Peyer's patch (tissue), 4 donors: ENCODE measurements around the gene TMEM200B. TPM values are rescaled to one million over a fixed set of nuclear protein-coding genes. Genes with fewer than 3 reads are reported as not detected.
"Not testable (repeated sequence)": the region's sequence is repeated elsewhere in the genome, so short reads cannot be mapped to it uniquely, and the experiment has no call there.

Experiments
- DNase-seq, 3 donors: peaks; one replicate each; pipeline ENCODE4 v3.0.0-alpha.2; 2017 to 2019
- H3K27ac ChIP-seq, 4 donors: fragments of 200-600 bp; sonication (generic); one replicate each; pipeline ENCODE4 v1.5.1; 2016 to 2019
- H3K27me3 ChIP-seq, 2 donors: fragments of 200-600 bp; sonication (generic); one replicate each; pipeline ENCODE4 v1.5.1; 2019
- H3K36me3 ChIP-seq, 3 donors: fragments of 200-600 bp; sonication (generic); one replicate each; pipeline ENCODE4 v1.5.1; 2016 to 2019
- H3K4me1 ChIP-seq, 4 donors: fragments of 200-600 bp; sonication (generic); one replicate each; pipeline ENCODE4 v1.5.1; 2016 to 2019
- H3K4me3 ChIP-seq, 4 donors: fragments of 200-600 bp; sonication (generic); 1 replicate in 3 of 4; 2 replicates in 1 of 4; pipeline ENCODE4 v1.5.1; 2016 to 2019; ENCODE audit warnings: mild to moderate bottlenecking in 1 of 4
- H3K9me3 ChIP-seq, 4 donors: fragments of 200-600 bp; sonication (generic); one replicate each; pipeline ENCODE4 v1.5.1; 2016 to 2019; ENCODE audit warnings: mild to moderate bottlenecking in 1 of 4
- POLR2A ChIP-seq, 2 donors: fragments of 450-650 bp; IDR thresholded peaks; one replicate each; pipeline ENCODE4 v1.5.1; 2017; ENCODE audit warnings: antibody characterized with exemption in 2 of 2, mild to moderate bottlenecking in 2 of 2, moderate library complexity in 2 of 2
- total RNA-seq, 4 donors: library from RNA; depleted of rRNA; stranded (reverse); fragments of >200 nt; gene quantifications; one replicate each; pipeline ENCODE4 v1.1.0, GENCODE V29; 2016
- TF ChIP-seq, protein P1 (sequence below), 6 experiments: fragments of 450-650 bp in 4 of 6; fragments of 200-600 bp in 2 of 6; sonication (generic) in 1 of 6; IDR thresholded peaks; one replicate each; pipeline ENCODE4 v1.5.1; 2017 to 2019; ENCODE audit warnings: antibody characterized with exemption in 6 of 6, mild to moderate bottlenecking in 3 of 6, moderate library complexity in 1 of 6

Gene TMEM200B
- total RNA-seq, 4 donors from 2014 or later = 2.0 to 2.8 (median 2.3) TPM

DNA sequence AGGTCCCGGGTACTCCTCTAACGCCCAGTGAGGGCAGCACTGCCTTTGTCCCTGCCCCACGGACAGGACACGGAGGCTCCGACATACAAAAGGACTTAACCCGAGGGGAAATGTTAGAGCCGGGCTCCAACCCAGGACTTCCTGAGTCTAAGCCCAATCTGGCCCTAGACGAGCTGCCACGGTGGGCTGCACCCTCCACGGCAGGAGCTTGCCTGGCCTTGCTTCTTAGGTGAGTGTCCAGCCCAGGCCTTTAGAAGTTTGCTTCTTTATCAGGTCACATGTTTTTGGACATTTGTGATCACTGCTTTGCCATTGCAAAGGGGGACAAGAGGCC, 11.0 kb upstream of the TMEM200B start:
- DNase-seq = no peak
- Histone ChIP-seq H3K4me1 (no peaks in the 10 kb centered on the region), H3K36me3 (no peaks in the 10 kb centered on the region), H3K9me3 (no peaks in the 10 kb centered on the region), H3K4me3 (no peak overlapping the region), H3K27me3 (no peaks in the 10 kb centered on the region), H3K27ac (no peak overlapping the region)
- TF ChIP-seq, protein P1, sequence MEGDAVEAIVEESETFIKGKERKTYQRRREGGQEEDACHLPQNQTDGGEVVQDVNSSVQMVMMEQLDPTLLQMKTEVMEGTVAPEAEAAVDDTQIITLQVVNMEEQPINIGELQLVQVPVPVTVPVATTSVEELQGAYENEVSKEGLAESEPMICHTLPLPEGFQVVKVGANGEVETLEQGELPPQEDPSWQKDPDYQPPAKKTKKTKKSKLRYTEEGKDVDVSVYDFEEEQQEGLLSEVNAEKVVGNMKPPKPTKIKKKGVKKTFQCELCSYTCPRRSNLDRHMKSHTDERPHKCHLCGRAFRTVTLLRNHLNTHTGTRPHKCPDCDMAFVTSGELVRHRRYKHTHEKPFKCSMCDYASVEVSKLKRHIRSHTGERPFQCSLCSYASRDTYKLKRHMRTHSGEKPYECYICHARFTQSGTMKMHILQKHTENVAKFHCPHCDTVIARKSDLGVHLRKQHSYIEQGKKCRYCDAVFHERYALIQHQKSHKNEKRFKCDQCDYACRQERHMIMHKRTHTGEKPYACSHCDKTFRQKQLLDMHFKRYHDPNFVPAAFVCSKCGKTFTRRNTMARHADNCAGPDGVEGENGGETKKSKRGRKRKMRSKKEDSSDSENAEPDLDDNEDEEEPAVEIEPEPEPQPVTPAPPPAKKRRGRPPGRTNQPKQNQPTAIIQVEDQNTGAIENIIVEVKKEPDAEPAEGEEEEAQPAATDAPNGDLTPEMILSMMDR (IDR thresholded peaks at IDR 0.05) = no peak
- TF ChIP-seq POLR2A (IDR thresholded peaks at IDR 0.05) = no peak

DNA sequence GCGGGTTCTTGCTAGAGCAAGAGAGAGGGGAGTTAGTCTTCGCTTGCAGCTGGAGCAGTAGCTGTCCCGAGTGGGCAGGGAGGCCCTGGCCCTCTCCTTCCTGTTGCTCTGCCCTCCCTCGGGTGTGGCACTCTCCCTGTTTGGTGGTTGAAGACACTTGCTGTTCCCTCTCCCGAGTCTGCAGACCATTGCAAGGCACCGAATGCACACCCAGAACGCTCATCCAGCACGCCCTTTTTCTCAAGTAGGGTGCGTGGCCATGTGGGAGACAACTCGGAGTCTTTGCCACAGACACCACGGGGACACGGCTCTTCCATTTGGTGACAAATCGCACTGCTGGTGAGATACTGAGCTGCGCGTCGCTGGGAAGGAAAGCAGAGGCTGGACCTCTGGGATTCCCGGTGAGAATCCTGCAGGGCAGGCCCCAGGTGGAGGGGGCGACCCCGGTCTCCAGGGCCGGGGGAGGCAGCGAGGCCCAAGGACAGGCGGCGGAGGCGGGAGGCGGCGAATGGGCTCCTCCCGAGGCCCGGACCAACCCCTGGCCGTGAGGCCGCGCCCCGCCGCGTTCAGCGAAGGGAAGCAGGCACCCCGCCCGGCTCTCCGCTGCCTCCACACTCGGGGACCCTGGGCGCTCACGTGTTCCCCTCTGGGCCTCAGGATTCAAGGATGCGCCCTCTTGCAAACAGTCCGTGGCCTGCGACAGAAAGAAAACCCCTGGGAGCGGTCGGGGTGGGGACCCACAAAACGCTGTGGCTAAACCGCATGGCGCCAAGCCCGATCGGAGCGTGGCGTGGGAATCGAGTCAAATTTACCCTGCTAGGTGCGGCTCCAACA, 10.4 kb upstream of the TMEM200B start:
- Histone ChIP-seq H3K9me3 (no peaks in the 10 kb centered on the region), H3K27ac (no peak overlapping the region), H3K36me3 (no peaks in the 10 kb centered on the region), H3K4me3 (no peak overlapping the region), H3K4me1 (no peaks in the 10 kb centered on the region), H3K27me3 (no peaks in the 10 kb centered on the region)
- no peak for DNase-seq
- TF ChIP-seq, protein P1 (IDR thresholded peaks at IDR 0.05) = no peak
- TF ChIP-seq POLR2A (IDR thresholded peaks at IDR 0.05) = no peak

DNA sequence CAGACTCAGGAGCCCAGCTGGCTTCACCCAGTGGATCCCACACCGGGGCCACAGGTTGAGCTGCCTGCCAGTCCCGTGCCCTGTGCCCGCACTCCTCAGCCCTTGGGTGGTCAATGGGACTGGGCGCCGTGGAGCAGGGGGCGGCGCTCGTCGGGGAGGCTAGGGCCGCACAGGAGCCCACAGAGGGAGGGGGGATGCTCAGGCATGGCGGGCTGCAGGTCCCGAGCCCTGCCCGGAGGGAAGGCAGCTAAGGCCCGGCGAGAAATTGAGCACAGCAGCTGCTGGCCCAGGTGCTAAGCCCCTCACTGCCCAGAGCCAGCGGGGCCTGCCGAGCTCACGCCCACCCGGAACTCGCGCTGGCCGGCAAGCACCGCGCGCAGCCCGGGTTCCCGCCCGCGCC, 7.4 kb upstream of the TMEM200B start:
- not testable (repeated sequence) for H3K27ac ChIP-seq, H3K36me3 ChIP-seq, H3K9me3 ChIP-seq, H3K27me3 ChIP-seq, H3K4me3 ChIP-seq, DNase-seq, H3K4me1 ChIP-seq

DNA sequence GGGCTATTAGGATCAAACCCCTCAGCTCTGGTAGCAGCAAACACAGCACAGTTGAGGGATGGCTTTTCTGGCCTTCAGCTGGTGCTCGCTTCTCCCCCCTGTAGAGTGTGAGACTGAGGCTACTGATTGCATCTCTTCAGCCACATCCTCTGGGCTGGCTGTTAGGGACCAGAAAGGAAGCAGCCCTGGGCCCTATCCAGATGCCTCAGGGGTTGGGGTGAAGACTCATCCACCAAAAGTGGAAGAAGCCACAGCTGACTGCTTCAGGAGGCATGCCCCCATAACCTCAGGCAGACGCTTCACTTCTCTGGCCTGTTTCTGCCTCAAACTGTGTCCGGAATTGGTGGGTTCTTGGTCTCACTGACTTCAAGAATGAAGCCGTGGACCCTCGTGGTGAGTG, 6.2 kb upstream of the TMEM200B start:
- no peaks in the 10 kb centered on the region for H3K36me3 ChIP-seq
- H3K27me3 ChIP-seq = peaks cover 0 to under 1% of the 10 kb centered on the region in 2 donors

DNA sequence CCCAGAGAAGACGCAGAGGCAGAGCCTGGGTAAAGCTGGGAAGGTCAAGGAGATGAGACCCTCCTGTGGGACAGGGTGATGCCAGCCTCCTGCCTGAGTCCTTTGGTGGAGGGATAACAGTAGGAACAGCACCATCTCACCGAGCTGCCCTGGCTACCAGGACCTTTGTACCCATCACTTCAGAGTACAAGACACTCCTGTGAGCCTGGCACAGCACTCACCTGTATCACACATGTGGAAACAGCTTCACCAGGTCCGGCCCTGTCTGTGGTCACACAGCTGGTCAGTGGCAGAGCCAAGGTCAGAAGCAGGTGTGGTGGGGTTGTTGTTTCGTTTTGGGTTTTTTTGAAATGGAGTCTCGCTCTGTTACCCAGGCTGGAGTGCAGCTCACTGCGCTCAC, 5.0 kb upstream of the TMEM200B start:
- TF ChIP-seq POLR2A (IDR thresholded peaks at IDR 0.05) = no peak
- TF ChIP-seq, protein P1 (IDR thresholded peaks at IDR 0.05) = no peak
- peak in 1 of 3 donors; percentile 54 for DNase-seq
- no peaks in the 10 kb centered on the region for H3K9me3 ChIP-seq
- peaks cover 0 to 21% (median 4%) of the 10 kb centered on the region in 4 donors for H3K4me1 ChIP-seq
- H3K27me3 ChIP-seq = peaks cover 0 to 13% of the 10 kb centered on the region in 2 donors
- no peak overlapping the region for H3K4me3 ChIP-seq
- no peaks in the 10 kb centered on the region for H3K36me3 ChIP-seq
- H3K27ac ChIP-seq = no peak overlapping the region

More for the DNA sequence above, 6.2 kb upstream of the TMEM200B start:
- Histone ChIP-seq H3K27ac (no peak overlapping the region), H3K9me3 (no peaks in the 10 kb centered on the region), H3K4me1 (peaks cover 0 to 9% (median under 1%) of the 10 kb centered on the region in 4 donors), H3K4me3 (no peak overlapping the region)
- no peak for TF ChIP-seq POLR2A (IDR thresholded peaks at IDR 0.05)
- TF ChIP-seq, protein P1 (IDR thresholded peaks at IDR 0.05) = no peak
- DNase-seq = no peak

DNA sequence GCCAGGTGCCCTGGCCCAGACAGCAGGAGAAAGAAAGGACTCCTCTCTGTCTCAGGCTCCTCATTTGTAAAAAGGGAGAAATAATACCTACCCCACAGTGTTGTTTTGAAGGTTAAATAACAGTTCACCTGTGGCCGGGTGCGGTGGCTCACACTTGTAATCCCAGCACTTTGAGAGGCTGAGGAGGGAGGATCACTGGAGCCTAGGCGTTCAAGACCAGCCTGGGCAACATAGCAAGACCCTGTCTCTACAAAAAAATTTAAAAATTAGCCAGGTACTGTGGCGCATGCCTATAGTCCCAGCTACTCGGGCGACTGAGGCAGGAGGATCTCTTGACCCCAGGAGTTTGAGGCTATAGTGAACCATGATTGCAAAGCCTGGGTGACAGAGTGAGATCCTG, 2.5 kb upstream of the TMEM200B start:
- TF ChIP-seq, protein P1 (IDR thresholded peaks at IDR 0.05) = no peak
- no peak for TF ChIP-seq POLR2A (IDR thresholded peaks at IDR 0.05)
- Histone ChIP-seq H3K36me3 (no peaks in the 10 kb centered on the region), H3K4me1 (peaks cover 9 to 42% (median 25%) of the 10 kb centered on the region in 4 donors), H3K27me3 (peaks cover 0 to 16% of the 10 kb centered on the region in 2 donors), H3K9me3 (no peaks in the 10 kb centered on the region), H3K27ac (no peak overlapping the region), H3K4me3 (no peak overlapping the region)
- no peak for DNase-seq
